ENCODE measurements around the gene COX6A2. TPM values are rescaled to one million over a fixed set of nuclear protein-coding genes. Genes with fewer than 3 reads are reported as not detected.
A peak's percentile ranks its signal among the peaks of the same experiment; 100 is the strongest.

Gene COX6A2
- 0.41 TPM for polyA plus RNA-seq (2013, experiment 1 of 2)
- 0.34 TPM for polyA plus RNA-seq (2013, experiment 2 of 2)

- Histone ChIP-seq H3K79me2 (ENCODE audit: control insufficient read depth, insufficient read depth, low read length) (no peaks in the 10 kb centered on the region), H3K23ac (ENCODE audit: low read length) (no peak within 1 kb of the TSS), H2AK5ac (ENCODE audit: low read length) (no peak within 1 kb of the TSS), H3K9ac (ENCODE audit: low read length) (no peak within 1 kb of the TSS), H3K27me3 (ENCODE audit: insufficient read depth, low read length, poor library complexity) (peaks cover 5% of the 10 kb centered on the region), H4K5ac (ENCODE audit: low read length) (no peak within 1 kb of the TSS), H3K18ac (ENCODE audit: low read length) (no peak within 1 kb of the TSS), H2BK120ac (ENCODE audit: low read depth, low read length) (no peak within 1 kb of the TSS), H2BK15ac (replicated peaks; ENCODE audit: low read depth) (no peak within 1 kb of the TSS), H3K27ac (ENCODE audit: low read depth, low read length) (no peak within 1 kb of the TSS), H3K36me3 (ENCODE audit: control insufficient read depth, insufficient read depth, low read length) (no peaks in the 10 kb centered on the region), H4K8ac (ENCODE audit: low read depth, low read length) (no peak within 1 kb of the TSS), H3K4ac (ENCODE audit: low read depth, low read length) (peak within 1 kb of the TSS; percentile 1), H3K4me1 (ENCODE audit: control insufficient read depth, low read depth, low read length) (no peaks in the 10 kb centered on the region), H3K79me1 (ENCODE audit: low read length) (no peaks in the 10 kb centered on the region), H3K56ac (ENCODE audit: low read length) (no peak within 1 kb of the TSS), H3K4me3 (ENCODE audit: low read length) (no peak within 1 kb of the TSS), H3K4me2 (ENCODE audit: low read length) (no peak within 1 kb of the TSS), H2BK5ac (ENCODE audit: low read length) (no peak within 1 kb of the TSS)
- no CpG with 5 or more reads among the region's 7 CpGs for WGBS (ENCODE audit: extremely low coverage, insufficient coverage, low lambda C conversion rate)
- DNase-seq = no peak
These were observed at the start of gene COX6A2 for GRCh38 chr16:31428279-31428597. TSS of gene COX6A2 (minus strand) at chr16:31428360. CDS start at chr16:31428325, 35 bp downstream.

- H2BK5ac ChIP-seq (ENCODE audit: low read length) = no peak overlapping the region
- DNase-seq = peak; percentile 87
- H2BK120ac ChIP-seq (ENCODE audit: low read depth, low read length) = no peak overlapping the region
- H3K23ac ChIP-seq (ENCODE audit: low read length) = no peak overlapping the region
- H3K4me2 ChIP-seq (ENCODE audit: low read length) = peak overlapping the region; percentile 63
- no peak overlapping the region for H3K18ac ChIP-seq (ENCODE audit: low read length)
- no peak overlapping the region for H4K8ac ChIP-seq (ENCODE audit: low read depth, low read length)
- H3K79me2 ChIP-seq (ENCODE audit: control insufficient read depth, insufficient read depth, low read length) = no peaks in the 10 kb centered on the region
- H2AK5ac ChIP-seq (ENCODE audit: low read length) = no peak overlapping the region
- no peak overlapping the region for H2BK15ac ChIP-seq (replicated peaks; ENCODE audit: low read depth)
- H3K4ac ChIP-seq (ENCODE audit: low read depth, low read length) = no peak overlapping the region
- peaks cover 3% of the 10 kb centered on the region for H3K27me3 ChIP-seq (ENCODE audit: insufficient read depth, low read length, poor library complexity)
- no peak overlapping the region for H4K5ac ChIP-seq (ENCODE audit: low read length)
- H3K4me3 ChIP-seq (ENCODE audit: low read length) = peak overlapping the region; percentile 8
- WGBS (ENCODE audit: extremely low coverage, insufficient coverage, low lambda C conversion rate) = no CpG with 5 or more reads among the region's 67 CpGs
- H3K36me3 ChIP-seq (ENCODE audit: control insufficient read depth, insufficient read depth, low read length) = no peaks in the 10 kb centered on the region
- peak overlapping the region; percentile 81 for H3K56ac ChIP-seq (ENCODE audit: low read length)
- no peak overlapping the region for H3K27ac ChIP-seq (ENCODE audit: low read depth, low read length)
- peak overlapping the region; percentile 66 for H3K9ac ChIP-seq (ENCODE audit: low read length)
- no peaks in the 10 kb centered on the region for H3K79me1 ChIP-seq (ENCODE audit: low read length)
- no peaks in the 10 kb centered on the region for H3K4me1 ChIP-seq (ENCODE audit: control insufficient read depth, low read depth, low read length)
These were observed 49.4 kb upstream of the COX6A2 start for GRCh38 chr16:31477220-31478216.

GRCh38 chr16:31476303-31477219 lies 48.4 kb upstream of the COX6A2 start:
- peak overlapping the region; percentile 89 for H3K23ac ChIP-seq (ENCODE audit: low read length)
- no peak overlapping the region for H3K27ac ChIP-seq (ENCODE audit: low read depth, low read length)
- H3K4me1 ChIP-seq (ENCODE audit: control insufficient read depth, low read depth, low read length) = no peaks in the 10 kb centered on the region
- WGBS (ENCODE audit: extremely low coverage, insufficient coverage, low lambda C conversion rate) = no CpG with 5 or more reads among the region's 68 CpGs
- H2BK5ac ChIP-seq (ENCODE audit: low read length) = no peak overlapping the region
- peak overlapping the region; percentile 85 for H3K56ac ChIP-seq (ENCODE audit: low read length)
- no peak overlapping the region for H2BK120ac ChIP-seq (ENCODE audit: low read depth, low read length)
- H4K5ac ChIP-seq (ENCODE audit: low read length) = no peak overlapping the region
- no peak overlapping the region for H4K8ac ChIP-seq (ENCODE audit: low read depth, low read length)
- peak overlapping the region; percentile 66 for H3K9ac ChIP-seq (ENCODE audit: low read length)
- H2BK15ac ChIP-seq (replicated peaks; ENCODE audit: low read depth) = no peak overlapping the region
- H3K4me2 ChIP-seq (ENCODE audit: low read length) = peak overlapping the region; percentile 88
- H3K79me1 ChIP-seq (ENCODE audit: low read length) = no peaks in the 10 kb centered on the region
- H3K4ac ChIP-seq (ENCODE audit: low read depth, low read length) = no peak overlapping the region
- DNase-seq = peak; percentile 78
- no peak overlapping the region for H2AK5ac ChIP-seq (ENCODE audit: low read length)
- H3K4me3 ChIP-seq (ENCODE audit: low read length) = peak overlapping the region; percentile 36
- no peaks in the 10 kb centered on the region for H3K36me3 ChIP-seq (ENCODE audit: control insufficient read depth, insufficient read depth, low read length)
- H3K79me2 ChIP-seq (ENCODE audit: control insufficient read depth, insufficient read depth, low read length) = no peaks in the 10 kb centered on the region
- H3K18ac ChIP-seq (ENCODE audit: low read length) = peak overlapping the region; percentile 24
- peaks cover 3% of the 10 kb centered on the region for H3K27me3 ChIP-seq (ENCODE audit: insufficient read depth, low read length, poor library complexity)

GRCh38 chr16:31475946-31476302 lies 47.8 kb upstream of the COX6A2 start:
- no peak overlapping the region for H3K23ac ChIP-seq (ENCODE audit: low read length)
- H4K5ac ChIP-seq (ENCODE audit: low read length) = no peak overlapping the region
- no peak overlapping the region for H2BK5ac ChIP-seq (ENCODE audit: low read length)
- H3K79me2 ChIP-seq (ENCODE audit: control insufficient read depth, insufficient read depth, low read length) = no peaks in the 10 kb centered on the region
- no peak overlapping the region for H4K8ac ChIP-seq (ENCODE audit: low read depth, low read length)
- H2BK120ac ChIP-seq (ENCODE audit: low read depth, low read length) = no peak overlapping the region
- peaks cover 3% of the 10 kb centered on the region for H3K27me3 ChIP-seq (ENCODE audit: insufficient read depth, low read length, poor library complexity)
- H3K36me3 ChIP-seq (ENCODE audit: control insufficient read depth, insufficient read depth, low read length) = no peaks in the 10 kb centered on the region
- no peak overlapping the region for H3K4me2 ChIP-seq (ENCODE audit: low read length)
- H3K56ac ChIP-seq (ENCODE audit: low read length) = peak overlapping the region; percentile 15
- H2AK5ac ChIP-seq (ENCODE audit: low read length) = no peak overlapping the region
- no peaks in the 10 kb centered on the region for H3K4me1 ChIP-seq (ENCODE audit: control insufficient read depth, low read depth, low read length)
- no peak overlapping the region for H3K4me3 ChIP-seq (ENCODE audit: low read length)
- peak; percentile 17 for DNase-seq
- no peak overlapping the region for H3K18ac ChIP-seq (ENCODE audit: low read length)
- H3K4ac ChIP-seq (ENCODE audit: low read depth, low read length) = no peak overlapping the region
- H3K27ac ChIP-seq (ENCODE audit: low read depth, low read length) = no peak overlapping the region
- WGBS (ENCODE audit: extremely low coverage, insufficient coverage, low lambda C conversion rate) = no CpG with 5 or more reads among the region's 26 CpGs
- H3K9ac ChIP-seq (ENCODE audit: low read length) = no peak overlapping the region
- no peaks in the 10 kb centered on the region for H3K79me1 ChIP-seq (ENCODE audit: low read length)
- H2BK15ac ChIP-seq (replicated peaks; ENCODE audit: low read depth) = no peak overlapping the region

GRCh38 chr16:31474773-31475738 lies 46.9 kb upstream of the COX6A2 start:
- Histone ChIP-seq H2AK5ac (ENCODE audit: low read length) (no peak overlapping the region), H2BK5ac (ENCODE audit: low read length) (no peak overlapping the region), H3K4me1 (ENCODE audit: control insufficient read depth, low read depth, low read length) (no peaks in the 10 kb centered on the region), H3K27me3 (ENCODE audit: insufficient read depth, low read length, poor library complexity) (peaks cover 3% of the 10 kb centered on the region), H3K23ac (ENCODE audit: low read length) (no peak overlapping the region), H2BK120ac (ENCODE audit: low read depth, low read length) (no peak overlapping the region), H3K4me2 (ENCODE audit: low read length) (no peak overlapping the region), H3K9ac (ENCODE audit: low read length) (no peak overlapping the region), H4K8ac (ENCODE audit: low read depth, low read length) (no peak overlapping the region), H3K4me3 (ENCODE audit: low read length) (no peak overlapping the region), H3K4ac (ENCODE audit: low read depth, low read length) (no peak overlapping the region), H3K79me2 (ENCODE audit: control insufficient read depth, insufficient read depth, low read length) (no peaks in the 10 kb centered on the region), H3K36me3 (ENCODE audit: control insufficient read depth, insufficient read depth, low read length) (no peaks in the 10 kb centered on the region), H3K27ac (ENCODE audit: low read depth, low read length) (no peak overlapping the region), H3K56ac (ENCODE audit: low read length) (no peak overlapping the region), H4K5ac (ENCODE audit: low read length) (no peak overlapping the region), H3K79me1 (ENCODE audit: low read length) (no peaks in the 10 kb centered on the region), H2BK15ac (replicated peaks; ENCODE audit: low read depth) (no peak overlapping the region), H3K18ac (ENCODE audit: low read length) (no peak overlapping the region)
- WGBS (ENCODE audit: extremely low coverage, insufficient coverage, low lambda C conversion rate) = no CpG with 5 or more reads among the region's 12 CpGs
- no peak for DNase-seq
